ENCODE results near the gene MTCL1. TPM values are rescaled to one million over a fixed set of nuclear protein-coding genes. Genes with fewer than 3 reads are reported as not detected.

Gene MTCL1
- total and polyA plus RNA-seq, 10 of the 15 experiments (the other 5 are each of a cell fraction or from before 2014, with no cell fraction given): 0.03 to 0.36 (median 0.13) TPM; not detected in 4

GRCh38 chr18:8835521-8835953 lies 130.2 kb downstream of the MTCL1 start:
- ATAC-seq (no peak), FAIRE-seq (no peak), DNase-seq (ENCODE audit: low read depth, low spot score) (no peak)
- no peaks in the 10 kb centered on the region for H3K79me2 ChIP-seq (ENCODE audit: control insufficient read depth, insufficient read depth, low read length)
- BruUV-seq (replicated peaks): no TSS peak
- 0 out of 4 replicates have a peak, but pooled peaks cover 0 to 3% of the 10 kb centered on the region in 2 experiments for H3K27me3 ChIP-seq (replicated peaks in 1 of 2; ENCODE audit: control insufficient read depth in 2 of 2, insufficient read depth in 2 of 2, low read length in 1 of 2)
- no peaks in the 10 kb centered on the region for H4K20me1 ChIP-seq (ENCODE audit: control insufficient read depth, insufficient read depth)
- TF ChIP-seq SPI1 (IDR thresholded peaks at IDR 0.05; ENCODE audit: borderline replicate concordance, insufficient read depth, low read depth, low read length) (no peak), RFX5 (IDR thresholded peaks at IDR 0.05; ENCODE audit: low read depth, low read length) (no peak), ETV6 (conservative IDR thresholded peaks at IDR 0.05 in 1 of 2, IDR thresholded peaks at IDR 0.05 in 1 of 2; ENCODE audit: borderline replicate concordance in 1 of 2, low read depth in 1 of 2) (no peak), JUND (IDR thresholded peaks at IDR 0.05; ENCODE audit: low read depth, low read length) (no peak), RCOR1 (conservative IDR thresholded peaks at IDR 0.05; ENCODE audit: low read depth, low read length) (no peak), HDGF (IDR thresholded peaks at IDR 0.05) (no peak), RB1 (IDR thresholded peaks at IDR 0.05; ENCODE audit: borderline replicate concordance) (no peak), SUZ12 (IDR thresholded peaks at IDR 0.05; ENCODE audit: unreplicated experiment) (no peak), SMARCA5 (IDR thresholded peaks at IDR 0.05) (no peak), NFIC (IDR thresholded peaks at IDR 0.05; ENCODE audit: low read depth, low read length) (no peak), KAT2A (conservative IDR thresholded peaks at IDR 0.05; ENCODE audit: control insufficient read depth, low read depth, low read length) (no peak), MTA2 (IDR thresholded peaks at IDR 0.05; ENCODE audit: low read depth) (no peak), ATF7 (IDR thresholded peaks at IDR 0.05; ENCODE audit: low read depth) (no peak), ZBTB4 (CRISPR knock-in tag; IDR thresholded peaks at IDR 0.05) (no peak), ZNF622 (IDR thresholded peaks at IDR 0.05) (no peak), HCFC1 (IDR thresholded peaks at IDR 0.05; ENCODE audit: low read length) (no peak), CHD4 (IDR thresholded peaks at IDR 0.05) (no peak)
- TF ChIP-seq, protein P1, sequence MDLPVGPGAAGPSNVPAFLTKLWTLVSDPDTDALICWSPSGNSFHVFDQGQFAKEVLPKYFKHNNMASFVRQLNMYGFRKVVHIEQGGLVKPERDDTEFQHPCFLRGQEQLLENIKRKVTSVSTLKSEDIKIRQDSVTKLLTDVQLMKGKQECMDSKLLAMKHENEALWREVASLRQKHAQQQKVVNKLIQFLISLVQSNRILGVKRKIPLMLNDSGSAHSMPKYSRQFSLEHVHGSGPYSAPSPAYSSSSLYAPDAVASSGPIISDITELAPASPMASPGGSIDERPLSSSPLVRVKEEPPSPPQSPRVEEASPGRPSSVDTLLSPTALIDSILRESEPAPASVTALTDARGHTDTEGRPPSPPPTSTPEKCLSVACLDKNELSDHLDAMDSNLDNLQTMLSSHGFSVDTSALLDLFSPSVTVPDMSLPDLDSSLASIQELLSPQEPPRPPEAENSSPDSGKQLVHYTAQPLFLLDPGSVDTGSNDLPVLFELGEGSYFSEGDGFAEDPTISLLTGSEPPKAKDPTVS (IDR thresholded peaks at IDR 0.05; ENCODE audit: low read depth, low read length): no peak
- RAD21 ChIA-PET (ENCODE audit: unreplicated experiment): no interaction called here
- in situ Hi-C loops (cut with MboI) (loop anchor here (25.0 kb wide), 2 partner anchors 127 to 1477 kb away; no protein-coding TSS in a partner anchor), intact Hi-C loops (cut with micrococcal nuclease; ENCODE audit: unreplicated experiment) (no loop called here)
- no peak overlapping the region for H3K4me3 ChIP-seq
- POLR2A ChIA-PET: no interaction called here
- no peaks in the 10 kb centered on the region; the same call in 2 of the 3 replicates for H3K9me3 ChIP-seq (replicated peaks; ENCODE audit: control insufficient read depth, insufficient read depth, low read length)
- H3K4me1 ChIP-seq (ENCODE audit: control insufficient read depth, insufficient read depth, low read length): no peaks in the 10 kb centered on the region
- H2AFZ ChIP-seq (ENCODE audit: control insufficient read depth, low read depth, low read length): no peak overlapping the region
- H3K9ac ChIP-seq (ENCODE audit: control insufficient read depth, insufficient read depth, low read length): no peak overlapping the region
- no peaks in the 10 kb centered on the region for H3K36me3 ChIP-seq (ENCODE audit: control insufficient read depth in 2 of 2, insufficient read depth in 2 of 2, low read length in 1 of 2)
- SMC1A ChIA-PET (ENCODE audit: uncharacterized antibody, unreplicated experiment): no interaction called here
- no peak overlapping the region for H3K27ac ChIP-seq (ENCODE audit: control insufficient read depth, insufficient read depth)
- H3K4me2 ChIP-seq (ENCODE audit: control insufficient read depth, insufficient read depth): no peak overlapping the region
- CTCF ChIA-PET: no interaction called here
- WGBS (ENCODE audit: insufficient coverage, insufficient replicate concordance, low lambda C conversion rate, missing lambda C conversion rate): 59% methylated on average over 3 of the region's 3 CpGs

Measured in GM12878 (cell line).